Neuronal stem cell (in vitro differentiated cells): ENCODE data around the gene RASL12.

Source experiments
- DNase-seq: peaks from one replicate; pipeline ENCODE4 v3.0.0-alpha.2; 2013; ENCODE audit warnings: low spot score
- H2AFZ ChIP-seq: one replicate; pipeline ENCODE4 v1.6.1; 2013; ENCODE audit warnings: mild to moderate bottlenecking, low read length, inconsistent platforms
- H2AK5ac ChIP-seq: 2 replicates; pipeline ENCODE4 v1.6.1; 2013; ENCODE audit warnings: low read depth, mild to moderate bottlenecking, inconsistent platforms, low read length, moderate library complexity, mixed read lengths
- H2BK120ac ChIP-seq: 2 replicates; pipeline ENCODE4 v1.6.1; 2013; ENCODE audit warnings: low read depth, mild to moderate bottlenecking, inconsistent platforms, low read length, moderate library complexity, mixed read lengths
- H2BK12ac ChIP-seq: one replicate; pipeline ENCODE4 v1.6.1; 2013; ENCODE audit warnings: low read length, inconsistent platforms
- H2BK15ac ChIP-seq: 2 replicates; pipeline ENCODE4 v1.6.1; 2013; ENCODE audit warnings: mild to moderate bottlenecking, low read length, inconsistent platforms, mixed read lengths
- H2BK5ac ChIP-seq: one replicate; pipeline ENCODE4 v1.6.1; 2013; ENCODE audit warnings: inconsistent platforms, mild to moderate bottlenecking, low read length, moderate library complexity
- H3K14ac ChIP-seq: one replicate; pipeline ENCODE4 v1.6.1; 2013; ENCODE audit warnings: low read length, inconsistent platforms
- H3K18ac ChIP-seq: 2 replicates; pipeline ENCODE4 v1.6.1; 2013; ENCODE audit warnings: low read length, inconsistent platforms
- H3K23ac ChIP-seq: 2 replicates; pipeline ENCODE4 v1.6.1; 2013; ENCODE audit warnings: low read depth, mild to moderate bottlenecking, mixed read lengths, low read length, inconsistent platforms; ENCODE audit not compliant: poor library complexity
- H3K27ac ChIP-seq: replicated peaks from 3 replicates; pipeline ENCODE4 v1.5.1; 2013; ENCODE audit warnings: low read length, inconsistent platforms
- H3K27me3 ChIP-seq, 3 experiments: 2 replicates each; pipeline ENCODE4 v1.6.1; 2013; ENCODE audit warnings: low read length in 3 of 3, mild to moderate bottlenecking in 2 of 3, inconsistent platforms in 1 of 3, low read depth in 1 of 3, mixed read lengths in 1 of 3, moderate library complexity in 1 of 3; ENCODE audit not compliant: control insufficient read depth in 3 of 3, insufficient read depth in 3 of 3
- H3K36me3 ChIP-seq, 2 donors: replicated peaks in 1 of 2; 2 replicates each; pipeline ENCODE4 v1.6.1; 2013; ENCODE audit warnings: low read length in 2 of 2; ENCODE audit not compliant: control insufficient read depth in 2 of 2, insufficient read depth in 2 of 2
- H3K4ac ChIP-seq: 2 replicates; pipeline ENCODE4 v1.6.1; 2013; ENCODE audit warnings: inconsistent platforms, mild to moderate bottlenecking, low read length, moderate library complexity
- H3K4me1 ChIP-seq, 2 donors: 1 replicate in 1 of 2; 2 replicates in 1 of 2; pipeline ENCODE4 v1.6.1; 2013; ENCODE audit warnings: low read length in 2 of 2, low read depth in 1 of 2; ENCODE audit not compliant: control insufficient read depth in 2 of 2, insufficient read depth in 1 of 2
- H3K4me2 ChIP-seq: one replicate; pipeline ENCODE4 v1.6.1; 2013; ENCODE audit warnings: mild to moderate bottlenecking, low read length, inconsistent platforms; ENCODE audit not compliant: insufficient read depth, poor library complexity, severe bottlenecking
- H3K4me3 ChIP-seq, 2 donors: 2 replicates each; pipeline ENCODE4 v1.5.1; 2013; ENCODE audit warnings: low read length in 2 of 2, mild to moderate bottlenecking in 2 of 2, inconsistent platforms in 1 of 2, moderate library complexity in 1 of 2
- H3K79me1 ChIP-seq: one replicate; pipeline ENCODE4 v1.6.1; 2013; ENCODE audit warnings: low read depth, mild to moderate bottlenecking, inconsistent platforms, low read length, moderate library complexity
- H3K9ac ChIP-seq: one replicate; pipeline ENCODE4 v1.6.1; 2013; ENCODE audit warnings: mild to moderate bottlenecking, low read depth, low read length, inconsistent platforms; ENCODE audit not compliant: poor library complexity
- H3K9me3 ChIP-seq, 2 donors: replicated peaks in 1 of 2; 2 replicates each; pipeline versions ENCODE3 to v1.6.1; 2013; ENCODE audit warnings: low read length in 2 of 2, mild to moderate bottlenecking in 2 of 2, inconsistent platforms in 1 of 2, low read depth in 1 of 2, mixed read lengths in 1 of 2, moderate library complexity in 1 of 2; ENCODE audit not compliant: control insufficient read depth in 2 of 2, insufficient read depth in 1 of 2
- H4K8ac ChIP-seq: one replicate; pipeline ENCODE4 v1.6.1; 2013; ENCODE audit warnings: low read depth, mild to moderate bottlenecking, inconsistent platforms, low read length, moderate library complexity
- H4K91ac ChIP-seq: one replicate; pipeline ENCODE4 v1.6.1; 2013; ENCODE audit warnings: low read length, low read depth, mild to moderate bottlenecking, inconsistent platforms; ENCODE audit not compliant: poor library complexity
- WGBS, 2 donors: extraction: QIAGEN DNeasy Blood & Tissue Kit; methylation state at CpG; one replicate each; pipeline ENCODE4 v1.1.7; 2013; ENCODE audit warnings: missing lambda C conversion rate in 2 of 2, mixed read lengths in 1 of 2; ENCODE audit not compliant: insufficient read length in 2 of 2, insufficient replicate concordance in 1 of 2; ENCODE audit errors: extremely low coverage in 2 of 2; 5-methylcytosine and 5-hydroxymethylcytosine counted together

Gene RASL12

DNA sequence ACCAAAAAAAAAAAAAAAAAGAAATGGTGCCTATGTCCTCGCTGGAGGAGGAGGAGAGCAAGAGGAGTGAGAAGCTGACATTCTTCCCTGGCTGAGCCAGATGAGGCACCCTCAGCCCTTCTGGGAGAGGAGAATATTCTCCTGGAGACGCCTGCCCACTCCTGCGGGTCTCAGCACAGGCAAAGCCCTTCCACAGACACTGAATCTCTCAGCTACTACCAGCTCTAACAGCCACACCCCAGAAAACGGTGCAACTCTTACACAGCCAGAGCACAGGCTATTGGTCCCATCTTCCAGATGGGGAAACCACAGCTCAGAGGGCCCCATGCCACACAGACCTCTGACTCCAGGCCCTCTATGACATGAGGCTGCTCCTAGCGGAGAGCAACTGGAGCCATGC lies 5.7 kb downstream of the RASL12 start:
- no peak overlapping the region for H3K14ac ChIP-seq
- no peak overlapping the region for H3K27ac ChIP-seq
- no CpG with 5 or more reads among the region's 5 CpGs for WGBS, 2 donors
- H3K79me1 ChIP-seq, result no peaks in the 10 kb centered on the region
- peak overlapping the region; percentile 32 for H3K18ac ChIP-seq
- H2BK12ac ChIP-seq, result no peak overlapping the region
- no peak overlapping the region for H3K4me3 ChIP-seq
- H2AFZ ChIP-seq, result no peak overlapping the region
- H3K9ac ChIP-seq, result no peak overlapping the region
- H3K27me3 ChIP-seq, result peaks cover 0 to 19% (median 0%) of the 10 kb centered on the region in 3 experiments
- H3K4ac ChIP-seq, result no peak overlapping the region
- no peak overlapping the region for H2AK5ac ChIP-seq
- H3K36me3 ChIP-seq, result no peaks in the 10 kb centered on the region
- no peak for DNase-seq
- no peak overlapping the region for H4K8ac ChIP-seq
- H4K91ac ChIP-seq, result no peak overlapping the region
- no peak overlapping the region for H2BK120ac ChIP-seq
- no peak overlapping the region for H2BK15ac ChIP-seq
- no peak overlapping the region for H3K4me2 ChIP-seq
- H3K9me3 ChIP-seq, result peaks cover 0 to 2% of the 10 kb centered on the region in 2 donors
- H3K23ac ChIP-seq, result no peak overlapping the region
- peaks cover 8 to 15% of the 10 kb centered on the region in 2 donors for H3K4me1 ChIP-seq
- H2BK5ac ChIP-seq, result no peak overlapping the region

DNA sequence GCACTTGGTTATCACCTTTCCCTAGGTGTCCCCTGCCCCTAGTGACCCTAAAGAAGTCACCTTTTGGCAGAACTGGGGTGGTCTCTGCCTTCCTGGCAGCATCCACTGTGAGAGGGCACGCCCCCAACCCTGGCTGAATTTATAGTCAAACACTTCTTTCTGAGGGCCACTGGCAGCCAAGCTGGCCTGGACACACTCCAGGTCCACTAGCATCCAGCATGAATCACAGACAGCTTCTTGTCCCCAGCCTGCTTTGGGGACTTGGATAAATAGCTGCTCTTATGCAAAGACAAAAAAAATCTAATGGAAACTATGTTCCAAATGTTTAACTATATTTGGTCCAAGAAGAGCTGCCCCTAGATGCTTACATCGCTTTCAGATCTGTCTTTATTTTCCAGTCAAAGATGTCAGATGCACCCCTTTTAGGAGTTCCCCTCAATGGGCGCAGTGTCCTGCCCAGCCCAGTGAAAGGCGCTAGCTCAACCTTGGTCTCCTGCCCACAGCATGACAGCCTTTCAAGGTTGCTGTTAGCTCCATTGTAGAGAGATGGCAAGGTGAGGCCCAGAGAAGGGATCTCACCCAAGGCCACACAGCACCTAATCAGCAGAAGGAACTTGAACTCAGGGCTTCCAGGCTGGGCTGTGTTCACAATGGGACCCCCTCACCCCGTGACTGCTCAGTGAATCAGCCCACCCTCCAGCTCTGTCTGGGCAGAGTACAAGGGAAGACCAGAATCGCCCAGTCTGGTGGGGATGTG lies 7.0 kb downstream of the RASL12 start:
- Histone ChIP-seq H3K36me3 (no peaks in the 10 kb centered on the region), H2BK120ac (no peak overlapping the region), H3K18ac (no peak overlapping the region), H3K14ac (no peak overlapping the region), H2AK5ac (no peak overlapping the region), H3K4me2 (no peak overlapping the region), H3K9ac (no peak overlapping the region), H2BK5ac (peak overlapping the region; percentile 55), H3K4ac (no peak overlapping the region), H4K8ac (no peak overlapping the region), H3K4me1 (peaks cover 7 to 10% of the 10 kb centered on the region in 2 donors), H3K27ac (no peak overlapping the region), H3K4me3 (peak overlapping the region in 1 of 2 donors; percentile 15), H3K9me3 (peaks cover 0 to 2% of the 10 kb centered on the region in 2 donors), H2BK15ac (peak overlapping the region; percentile 50), H4K91ac (no peak overlapping the region), H3K27me3 (peaks cover 0 to 12% (median 0%) of the 10 kb centered on the region in 3 experiments), H2BK12ac (no peak overlapping the region), H2AFZ (no peak overlapping the region), H3K79me1 (no peaks in the 10 kb centered on the region), H3K23ac (no peak overlapping the region)
- no CpG with 5 or more reads among the region's 6 CpGs for WGBS, 2 donors
- DNase-seq, result no peak

DNA sequence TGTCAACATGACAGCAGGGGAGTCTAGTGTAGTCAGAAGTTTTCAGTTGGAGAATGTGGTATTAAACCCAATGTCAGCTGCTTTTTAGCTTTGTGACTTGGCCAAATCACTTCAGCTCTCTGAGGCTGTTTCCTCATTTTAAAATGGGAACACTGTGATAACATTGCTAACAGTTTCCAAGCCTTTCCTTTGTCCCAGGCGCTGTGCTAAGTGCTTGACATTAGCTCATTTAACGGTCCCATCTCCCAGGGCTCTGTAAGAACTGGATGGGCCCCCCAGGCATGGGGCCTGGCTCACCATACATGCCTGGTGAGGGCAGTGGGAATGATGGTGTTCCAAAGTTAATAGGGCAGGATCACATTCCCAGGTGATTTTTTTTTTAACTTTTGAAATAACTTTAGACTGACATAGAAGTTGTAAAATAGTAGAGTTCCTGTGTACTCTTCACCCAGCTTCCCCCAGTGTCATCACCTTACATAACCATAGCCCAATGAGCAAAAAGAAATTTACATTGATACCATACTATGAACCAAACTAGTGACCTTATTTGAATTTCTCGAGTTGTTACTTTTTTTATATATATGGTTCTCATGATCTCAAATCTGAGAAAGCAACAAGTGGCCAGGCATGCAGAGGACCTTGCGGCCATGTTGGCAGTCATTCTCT lies 7.7 kb downstream of the RASL12 start:
- Histone ChIP-seq H2BK15ac (no peak overlapping the region), H3K36me3 (no peaks in the 10 kb centered on the region)

DNA sequence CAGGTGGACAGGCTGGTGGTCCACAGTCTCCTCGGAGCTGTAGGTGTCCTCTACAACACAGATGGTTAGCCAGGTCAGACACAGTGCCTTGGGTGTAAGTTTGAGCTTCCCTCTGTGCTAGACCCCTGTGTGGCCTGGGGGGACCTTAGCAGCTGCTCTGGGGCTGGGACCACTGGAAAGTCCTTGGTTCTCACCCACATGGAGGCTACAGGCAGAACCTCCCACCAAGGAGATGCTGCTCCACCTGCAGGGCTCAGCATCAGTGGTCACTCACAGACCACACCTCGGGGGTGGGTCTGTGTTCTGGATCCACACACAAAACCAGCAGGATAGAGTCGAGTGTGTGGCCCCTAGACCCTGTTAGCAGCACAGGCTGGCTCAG lies 8.4 kb downstream of the RASL12 start:
- Histone ChIP-seq H2BK120ac (no peak overlapping the region), H3K4me3 (peak overlapping the region in 1 of 2 donors; percentile 7), H3K4ac (no peak overlapping the region), H3K36me3 (no peaks in the 10 kb centered on the region), H3K79me1 (no peaks in the 10 kb centered on the region), H3K4me1 (peaks cover 5 to 7% of the 10 kb centered on the region in 2 donors), H2BK15ac (no peak overlapping the region), H3K18ac (no peak overlapping the region), H3K14ac (no peak overlapping the region), H4K91ac (no peak overlapping the region), H3K9ac (no peak overlapping the region), H2AFZ (no peak overlapping the region), H3K4me2 (no peak overlapping the region), H2BK12ac (no peak overlapping the region), H4K8ac (no peak overlapping the region), H3K23ac (no peak overlapping the region), H3K27me3 (peaks cover 0 to 5% (median 0%) of the 10 kb centered on the region in 3 experiments), H2AK5ac (no peak overlapping the region), H3K27ac (no peak overlapping the region), H2BK5ac (no peak overlapping the region), H3K9me3 (peaks cover 0 to 2% of the 10 kb centered on the region in 2 donors)
- WGBS, 2 donors, result no CpG with 5 or more reads among the region's 3 CpGs
- DNase-seq, result no peak

More for the DNA sequence above, 7.7 kb downstream of the RASL12 start:
- Histone ChIP-seq H2AFZ (no peak overlapping the region), H2BK120ac (no peak overlapping the region), H3K18ac (no peak overlapping the region), H3K79me1 (no peaks in the 10 kb centered on the region), H3K9me3 (peaks cover 0 to 2% of the 10 kb centered on the region in 2 donors), H3K27ac (no peak overlapping the region), H3K23ac (no peak overlapping the region), H2BK5ac (no peak overlapping the region), H3K4me2 (no peak overlapping the region), H3K9ac (no peak overlapping the region), H3K27me3 (peaks cover 0 to 6% (median 0%) of the 10 kb centered on the region in 3 experiments), H3K4ac (no peak overlapping the region), H3K14ac (no peak overlapping the region), H4K91ac (no peak overlapping the region), H3K4me3 (no peak overlapping the region), H2BK12ac (no peak overlapping the region), H3K4me1 (peaks cover 5 to 7% of the 10 kb centered on the region in 2 donors), H2AK5ac (no peak overlapping the region), H4K8ac (no peak overlapping the region)
- DNase-seq, result no peak
- WGBS, 2 donors, result no CpG with 5 or more reads among the region's 4 CpGs
